Activated CD4-positive, CD25-positive, alpha-beta regulatory T cell treated with anti-CD3 and anti-CD28 coated beads, Interleukin-2, amount 50 U/mL, for 16 hours (primary cell): Measurements from ENCODE around the gene ROBO2.

Source experiments
- DNase-seq: peaks from one replicate; pipeline ENCODE4 v3.0.0-alpha.2; 2020; ENCODE audit warnings: low read depth, low spot score

The ROBO2 gene

GRCh38 chr3:77685713-77686112 lies 645.8 kb downstream of the ROBO2 start:
- no peak for DNase-seq

DNA sequence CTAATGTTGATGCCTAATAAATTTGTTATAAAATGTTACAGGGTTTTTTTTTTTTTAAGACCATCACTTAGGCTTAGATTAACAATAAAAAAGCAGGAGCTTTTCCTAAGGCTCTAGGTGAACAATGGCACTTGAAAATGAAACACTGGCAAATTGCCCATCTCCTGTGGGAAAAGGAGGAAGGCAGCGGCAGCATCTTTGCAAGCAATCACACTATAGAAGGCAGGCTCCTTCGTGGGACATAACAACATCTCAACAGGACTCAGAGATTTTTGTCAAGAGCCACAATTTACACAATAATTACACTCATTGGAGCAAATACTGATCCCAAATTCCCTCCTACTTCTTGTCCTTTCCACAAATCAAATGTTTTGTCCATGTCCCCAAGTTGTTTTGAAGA lies 646.7 kb downstream of the ROBO2 start:
- DNase-seq = no peak

- DNase-seq = no peak
Measured at GRCh38 chr3:77687545-77687944, 647.6 kb downstream of the ROBO2 start.

DNA sequence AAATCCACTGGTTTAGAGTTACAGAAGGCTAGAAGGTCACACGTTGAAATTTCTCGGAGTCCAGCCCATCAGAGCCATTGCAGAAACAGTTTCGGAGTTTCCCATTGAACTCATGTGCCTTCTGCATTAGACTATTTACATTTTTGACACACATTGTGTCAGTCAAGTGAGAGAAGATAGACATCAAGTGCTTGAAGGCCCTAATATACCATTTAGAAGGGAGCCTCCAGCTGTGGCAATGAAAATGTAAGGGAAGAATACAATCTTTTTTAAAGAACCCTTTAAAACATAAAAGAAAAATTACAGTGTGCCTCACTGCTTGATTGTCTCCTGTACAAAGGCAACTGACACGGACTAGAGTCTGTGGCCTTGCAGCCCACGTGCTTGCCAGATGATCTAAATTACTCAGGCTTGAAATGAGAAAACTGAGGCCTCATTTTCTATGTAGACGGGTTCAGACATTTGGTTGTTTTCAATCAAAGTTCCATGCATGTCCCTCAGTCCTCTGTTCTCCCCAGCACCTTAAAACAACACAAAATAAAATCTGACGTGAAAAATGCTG lies 650.5 kb downstream of the ROBO2 start:
- no peak for DNase-seq

- DNase-seq = no peak
Measured at GRCh38 chr3:77693147-77693546, 653.2 kb downstream of the ROBO2 start.

DNA sequence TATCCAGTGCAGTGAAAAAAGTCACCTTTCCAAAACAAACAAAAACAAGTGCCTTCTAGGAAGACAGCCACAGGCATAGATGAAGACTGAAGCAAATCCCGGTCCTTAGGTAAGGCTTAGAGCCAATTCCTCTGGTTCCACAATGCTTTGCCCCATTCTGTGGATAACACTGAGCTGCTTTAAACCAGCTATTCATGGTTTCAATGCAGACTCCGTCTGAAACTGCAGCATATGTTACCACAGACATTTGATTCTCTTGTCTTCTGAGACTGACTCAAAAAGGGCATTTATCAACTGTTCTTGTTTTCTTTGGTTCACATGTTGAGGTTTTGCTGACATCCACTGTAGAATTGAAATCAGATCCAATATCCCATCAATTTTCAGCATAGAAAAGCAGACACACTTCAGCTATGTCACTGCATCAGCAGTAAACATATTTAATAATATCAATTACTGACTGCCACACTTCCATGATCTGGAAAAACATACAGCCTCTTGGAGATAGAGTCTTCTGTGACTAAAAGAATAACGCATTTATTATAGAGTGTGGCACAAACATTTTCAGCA lies 659.3 kb downstream of the ROBO2 start:
- no peak for DNase-seq
